H1 (cell line): ENCODE measurements around the gene ACSL3. TPM values are rescaled to one million over a fixed set of nuclear protein-coding genes. Genes with fewer than 3 reads are reported as not detected.

Experiments
- CTCF ChIA-PET: fragments of 300-600 bp; sonication (Branson Sonifier 250); formaldehyde crosslinking; loops from one replicate; lab custom pipeline; 2021; ENCODE audit not compliant: partially characterized antibody; lab: Charles Lee
- POLR2A ChIA-PET: fragments of 300-600 bp; sonication (Branson Sonifier 250); formaldehyde crosslinking; loops from one replicate; lab custom pipeline; 2021; ENCODE audit warnings: inconsistent platforms; ENCODE audit not compliant: partially characterized antibody; lab: Charles Lee
- DNase-seq, 2 experiments: peaks; one replicate each; pipeline versions ENCODE4 v3.0.0 to v3.0.0-alpha.2; 2010 to 2022; ENCODE audit warnings: low spot score in 2 of 2, low read depth in 1 of 2, mixed read lengths in 1 of 2
- FAIRE-seq: peaks from 2 replicates; lab custom pipeline; 2011; peaks lifted over from hg19 to GRCh38; lab: Jason Lieb, UNC
- H2AFZ ChIP-seq: 2 replicates; pipeline ENCODE4 v1.8.1; 2012; ENCODE audit warnings: low read length, inconsistent platforms
- H2AK5ac ChIP-seq: 2 replicates; pipeline ENCODE4 v1.6.1; 2013; ENCODE audit warnings: low read depth, low read length
- H2BK120ac ChIP-seq: replicated peaks from 2 replicates; pipeline ENCODE3; 2013; ENCODE audit warnings: low read depth, low read length, inconsistent platforms
- H2BK12ac ChIP-seq: 2 replicates; pipeline ENCODE4 v1.6.1; 2013; ENCODE audit warnings: low read depth, low read length
- H2BK15ac ChIP-seq: 2 replicates; pipeline ENCODE4 v1.6.1; 2013; ENCODE audit warnings: low read length
- H2BK20ac ChIP-seq: 2 replicates; pipeline ENCODE4 v1.6.1; 2013; ENCODE audit warnings: low read length
- H2BK5ac ChIP-seq: 2 replicates; pipeline ENCODE4 v1.6.1; 2013; ENCODE audit warnings: low read depth, low read length
- H3K14ac ChIP-seq: 2 replicates; pipeline ENCODE4 v1.6.1; 2013; ENCODE audit warnings: inconsistent platforms; ENCODE audit not compliant: insufficient read length
- H3K18ac ChIP-seq: 2 replicates; pipeline ENCODE4 v1.6.1; 2013; ENCODE audit warnings: low read length; ENCODE audit errors: extremely low read depth
- H3K23ac ChIP-seq: 2 replicates; pipeline ENCODE4 v1.6.1; 2013; ENCODE audit warnings: inconsistent platforms; ENCODE audit not compliant: insufficient read length
- H3K23me2 ChIP-seq: 2 replicates; pipeline ENCODE4 v1.6.1; 2013; ENCODE audit warnings: low read depth, low read length
- H3K27ac ChIP-seq: 2 replicates; pipeline ENCODE4 v1.6.1; 2011; ENCODE audit warnings: low read depth, low read length, inconsistent platforms
- H3K27me3 ChIP-seq, 4 experiments: replicated peaks in 1 of 4; 1 replicate in 1 of 4; 2 replicates in 3 of 4; pipeline versions ENCODE4 v1.6.1 to v1.8.1; 2011 to 2013; ENCODE audit warnings: low read length in 3 of 4, mild to moderate bottlenecking in 3 of 4, inconsistent platforms in 2 of 4, mixed read lengths in 2 of 4, moderate library complexity in 1 of 4; ENCODE audit not compliant: control insufficient read depth in 3 of 4, insufficient read depth in 3 of 4; ENCODE audit errors: extremely low read depth in 1 of 4
- H3K36me3 ChIP-seq, 4 experiments: 2 replicates each; pipeline versions ENCODE4 v1.6.1 to v1.8.1; 2011 to 2013; ENCODE audit warnings: mild to moderate bottlenecking in 4 of 4, low read length in 3 of 4, moderate library complexity in 2 of 4, control low read depth in 1 of 4, inconsistent platforms in 1 of 4; ENCODE audit not compliant: insufficient read depth in 4 of 4, control insufficient read depth in 2 of 4
- H3K4ac ChIP-seq: replicated peaks from 2 replicates; pipeline ENCODE3; 2013; ENCODE audit warnings: low read length, low read depth, mixed read lengths, inconsistent platforms; ENCODE audit not compliant: insufficient read length
- H3K4me1 ChIP-seq, 4 experiments: replicated peaks in 1 of 4; 1 replicate in 1 of 4; 2 replicates in 3 of 4; pipeline versions ENCODE4 v1.6.1 to v1.8.1; 2011 to 2013; ENCODE audit warnings: low read length in 3 of 4, inconsistent platforms in 2 of 4, mixed read lengths in 1 of 4; ENCODE audit not compliant: insufficient read depth in 4 of 4, control insufficient read depth in 3 of 4
- H3K4me2 ChIP-seq, 2 experiments: 2 replicates each; pipeline versions ENCODE4 v1.6.1 to v1.8.1; 2011 to 2013; ENCODE audit warnings: low read depth in 2 of 2, low read length in 2 of 2, control low read depth in 1 of 2, inconsistent platforms in 1 of 2, mild to moderate bottlenecking in 1 of 2; ENCODE audit not compliant: insufficient read depth in 1 of 2
- H3K4me3 ChIP-seq, 4 experiments: fragments of 200-600, 300-600 bp in 1 of 4; sonication (generic), shearing (Covaris generic), sonication (Bioruptor Twin) in 1 of 4; 2 replicates each; pipeline versions ENCODE4 v1.5.1 to v1.8.1; 2011 to 2016; ENCODE audit warnings: low read length in 4 of 4, low read depth in 3 of 4, control low read depth in 2 of 4, inconsistent platforms in 2 of 4, mild to moderate bottlenecking in 2 of 4, mixed read lengths in 1 of 4, moderate library complexity in 1 of 4; ENCODE audit not compliant: insufficient read depth in 2 of 4; ENCODE audit errors: extremely low read depth in 1 of 4
- H3K56ac ChIP-seq: replicated peaks from 2 replicates; pipeline ENCODE3; 2013; ENCODE audit warnings: low read depth, mild to moderate bottlenecking, mixed read lengths, low read length, inconsistent platforms; ENCODE audit not compliant: insufficient read length
- H3K79me1 ChIP-seq: 2 replicates; pipeline ENCODE4 v1.6.1; 2013; ENCODE audit warnings: low read depth, low read length, control low read depth
- H3K79me2 ChIP-seq, 2 experiments: 2 replicates each; pipeline versions ENCODE4 v1.6.1 to v1.8.1; 2012 to 2013; ENCODE audit warnings: low read length in 2 of 2, mild to moderate bottlenecking in 2 of 2, inconsistent platforms in 1 of 2; ENCODE audit not compliant: insufficient read depth in 2 of 2, control insufficient read depth in 1 of 2
- H3K9ac ChIP-seq, 4 experiments: replicated peaks in 1 of 4; 1 replicate in 1 of 4; 2 replicates in 3 of 4; pipeline versions ENCODE4 v1.6.1 to v1.8.1; 2011 to 2013; ENCODE audit warnings: low read depth in 3 of 4, low read length in 3 of 4, control low read depth in 2 of 4, mild to moderate bottlenecking in 2 of 4, moderate library complexity in 2 of 4, inconsistent platforms in 1 of 4; ENCODE audit errors: extremely low read depth in 1 of 4
- H3K9me3 ChIP-seq, 2 experiments: 2 replicates each; pipeline versions ENCODE4 v1.6.1 to v1.8.1; 2012 to 2013; ENCODE audit warnings: mild to moderate bottlenecking in 2 of 2, moderate library complexity in 2 of 2, control low read depth in 1 of 2, inconsistent platforms in 1 of 2, low read depth in 1 of 2, low read length in 1 of 2, mixed read lengths in 1 of 2; ENCODE audit not compliant: insufficient read depth in 2 of 2
- H4K20me1 ChIP-seq, 2 experiments: replicated peaks in 1 of 2; 2 replicates each; pipeline versions ENCODE3 to v1.8.1; 2011 to 2013; ENCODE audit warnings: inconsistent platforms in 2 of 2, low read length in 2 of 2, mild to moderate bottlenecking in 1 of 2; ENCODE audit not compliant: insufficient read depth in 2 of 2, control insufficient read depth in 1 of 2
- H4K5ac ChIP-seq: 2 replicates; pipeline ENCODE4 v1.6.1; 2013; ENCODE audit warnings: low read length, low read depth, mixed read lengths, inconsistent platforms; ENCODE audit not compliant: insufficient read length
- H4K8ac ChIP-seq: 2 replicates; pipeline ENCODE4 v1.8.0; 2013; ENCODE audit warnings: mild to moderate bottlenecking, moderate library complexity, low read length, inconsistent platforms; ENCODE audit not compliant: insufficient read depth; ENCODE audit errors: extremely low read depth
- H4K91ac ChIP-seq: replicated peaks from 2 replicates; pipeline ENCODE3; 2013; ENCODE audit warnings: low read length, mixed read lengths, inconsistent platforms; ENCODE audit not compliant: insufficient read length
- ASH2L ChIP-seq: fragments of 200-600, 300-600 bp; sonication (generic); IDR thresholded peaks from one replicate; pipeline ENCODE4 v1.7.1; 2017; ENCODE audit warnings: low read length
- BACH1 ChIP-seq: IDR thresholded peaks from 2 replicates; pipeline ENCODE4 v1.6.1; 2012; ENCODE audit warnings: low read length, improper control_type of control experiment
- CHD2 ChIP-seq: IDR thresholded peaks from 2 replicates; pipeline ENCODE4 v1.6.1; 2012; ENCODE audit warnings: low read length, improper control_type of control experiment
- MAX ChIP-seq: IDR thresholded peaks from 2 replicates; pipeline ENCODE4 v1.6.1; 2012; ENCODE audit warnings: inconsistent platforms
- RBBP5 ChIP-seq: IDR thresholded peaks from 2 replicates; pipeline ENCODE4 v1.7.1; 2012; ENCODE audit warnings: low read depth, mild to moderate bottlenecking, inconsistent platforms, low read length, moderate library complexity, borderline replicate concordance
- SIN3A ChIP-seq, 2 experiments: IDR thresholded peaks in 1 of 2; conservative IDR thresholded peaks in 1 of 2; 2 replicates each; pipeline ENCODE4 v1.6.1; 2011 to 2012; ENCODE audit warnings: low read length in 2 of 2, improper control_type of control experiment in 1 of 2, low read depth in 1 of 2, mild to moderate bottlenecking in 1 of 2
- SIRT6 ChIP-seq: IDR thresholded peaks from one replicate; pipeline ENCODE4 v1.7.1; 2012; ENCODE audit warnings: low read length, inconsistent platforms
- WGBS, 2 experiments: shearing (Covaris generic) in 1 of 2; methylation state at CpG; one replicate each; pipeline versions ENCODE4 v1.1.6 to v1.1.7; 2013 to 2015; ENCODE audit warnings: low lambda C conversion rate in 2 of 2, mixed read lengths in 2 of 2, inconsistent platforms in 1 of 2, low coverage in 1 of 2, missing lambda C conversion rate in 1 of 2; ENCODE audit not compliant: insufficient replicate concordance in 2 of 2, insufficient coverage in 1 of 2, insufficient read length in 1 of 2; ENCODE audit errors: extremely low coverage in 1 of 2, missing lambda C conversion rate in 1 of 2; 5-methylcytosine and 5-hydroxymethylcytosine counted together
- polyA plus RNA-seq, 7 experiments: library from polyadenylated mRNA; depleted of rRNA in 3 of 7; stranded (reverse) in 5 of 7; unstranded in 2 of 7; fragments of >200 nt in 5 of 7; fragments of 200-250 nt in 2 of 7; gene quantifications; 1 replicate in 5 of 7; 2 replicates in 1 of 7; 4 replicates in 1 of 7; pipeline versions ENCODE4 v1.2.1 to v1.2.3, GENCODE V29; 2011 to 2013; ENCODE audit warnings: missing spikeins in 2 of 7, mixed read lengths in 2 of 7
- total RNA-seq: library from RNA; stranded (reverse); fragmentation: NEBNext Ultra II Directional; extraction: Animal tissue kit (Norgen Biotek cat#: 25700); gene quantifications from 2 replicates; pipeline ENCODE4 v1.2.1, GENCODE V29; 2021
- TF ChIP-seq, protein P1 (sequence below), 3 experiments: IDR thresholded peaks; 1 replicate in 2 of 3; 2 replicates in 1 of 3; pipeline versions ENCODE4 v1.5.1 to v1.6.1; 2011; ENCODE audit warnings: low read length in 3 of 3, mild to moderate bottlenecking in 3 of 3, inconsistent platforms in 2 of 3, low read depth in 1 of 3, moderate library complexity in 1 of 3; ENCODE audit not compliant: insufficient read depth in 1 of 3; ENCODE audit errors: control extremely low read depth in 1 of 3

Gene ACSL3
- total and polyA plus RNA-seq, 2 of the 8 experiments (the other 6 are each of a cell fraction or from before 2014, with no cell fraction given), result 37.5 to 98.1 TPM

DNA sequence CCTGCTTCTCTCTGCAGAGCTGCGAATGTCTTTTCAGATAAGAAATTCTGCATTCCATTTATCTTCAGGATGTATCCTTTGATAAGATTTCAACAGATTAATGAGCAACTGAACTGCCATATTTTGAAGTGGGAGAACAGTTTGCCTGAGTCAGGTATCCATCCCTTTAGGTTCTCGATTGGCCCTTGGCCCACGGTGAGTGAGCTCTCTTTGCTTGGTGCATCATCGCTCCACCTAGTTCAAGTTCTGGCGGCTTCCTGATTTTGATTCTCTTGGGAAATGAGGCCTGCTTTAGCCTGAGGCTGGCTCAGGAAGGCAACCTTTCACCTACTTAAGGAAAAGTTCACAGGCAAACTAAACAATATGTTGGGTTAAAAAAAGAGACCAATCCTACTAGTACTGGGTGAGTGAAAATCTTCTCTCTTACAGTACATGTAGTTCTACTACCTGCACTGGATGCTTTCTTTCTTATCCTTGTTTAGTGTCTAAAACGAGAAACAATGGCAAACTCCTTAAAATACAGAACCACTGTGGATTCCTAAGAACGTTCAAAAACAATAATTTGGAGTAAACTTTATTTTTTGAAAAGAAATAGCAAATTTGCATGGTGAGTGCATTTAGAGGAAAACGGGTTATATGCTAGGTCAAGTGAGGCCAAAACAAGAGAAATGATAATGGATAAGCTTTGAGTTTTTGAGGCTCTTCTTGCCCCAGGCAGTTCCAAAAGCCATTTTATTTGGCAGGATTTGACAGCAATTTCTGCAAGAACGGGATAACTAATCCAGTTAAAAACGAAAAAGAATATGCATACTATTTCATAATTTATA, 837 bp upstream of the ACSL3 start:
- Histone ChIP-seq H3K4me3 (peak overlapping the region in 3 of 4 experiments; percentile 2 to 52 (median 15); a peak in 5 of 8 replicates), H3K23me2 (peaks cover 8% of the 10 kb centered on the region; the same call in 1 of the 2 replicates), H3K56ac (no peak overlapping the region), H3K9me3 (no peaks in the 10 kb centered on the region), H3K18ac (peak overlapping the region; percentile 71), H3K14ac (no peak overlapping the region), H2BK120ac (peak overlapping the region; percentile 93), H3K4ac (peak overlapping the region; percentile 32), H2BK15ac (no peak overlapping the region), H2AK5ac (no peak overlapping the region; the same call in 1 of the 2 replicates), H3K79me2 (peaks cover 29 to 41% of the 10 kb centered on the region in 2 experiments), H3K27me3 (no peaks in the 10 kb centered on the region), H2BK12ac (peak overlapping the region; percentile 80; the same call in 1 of the 2 replicates), H3K36me3 (no peaks in the 10 kb centered on the region), H3K27ac (no peak overlapping the region), H3K79me1 (peaks cover 3% of the 10 kb centered on the region; the same call in 1 of the 2 replicates), H3K4me1 (peaks cover 10 to 18% (median 14%) of the 10 kb centered on the region in 4 experiments; a peak in 6 of 7 replicates), H3K9ac (peak overlapping the region in 1 of 4 experiments; percentile 30; a peak in 1 of 7 replicates), H4K5ac (no peak overlapping the region), H2AFZ (peak overlapping the region; percentile 22), H3K4me2 (peak overlapping the region; percentile 59 to 62), H2BK20ac (peak overlapping the region; percentile 21; the same call in 1 of the 2 replicates), H2BK5ac (peak overlapping the region; percentile 71; the same call in 1 of the 2 replicates), H4K8ac (no peak overlapping the region), H3K23ac (no peak overlapping the region), H4K20me1 (peaks cover 14 to 29% of the 10 kb centered on the region in 2 experiments), H4K91ac (no peak overlapping the region)
- WGBS, 2 experiments, result 47% methylated on average over 10 of the region's 10 CpGs; no CpG with 5 or more reads in 1 of the 2 experiments
- FAIRE-seq (no peak), DNase-seq (no peak)
- POLR2A ChIA-PET, result interaction anchor here (0.8 to 1.3 kb wide), 5 partner anchors 11 to 151 kb away, joined by 3 to 7 read pairs (median 3); no protein-coding TSS in a partner anchor
- CTCF ChIA-PET, result interaction anchor here (0.7 to 2.0 kb wide), 7 partner anchors 10 to 641 kb away, joined by 3 to 5 read pairs (median 3); no protein-coding TSS in a partner anchor
- TF ChIP-seq, protein P1, sequence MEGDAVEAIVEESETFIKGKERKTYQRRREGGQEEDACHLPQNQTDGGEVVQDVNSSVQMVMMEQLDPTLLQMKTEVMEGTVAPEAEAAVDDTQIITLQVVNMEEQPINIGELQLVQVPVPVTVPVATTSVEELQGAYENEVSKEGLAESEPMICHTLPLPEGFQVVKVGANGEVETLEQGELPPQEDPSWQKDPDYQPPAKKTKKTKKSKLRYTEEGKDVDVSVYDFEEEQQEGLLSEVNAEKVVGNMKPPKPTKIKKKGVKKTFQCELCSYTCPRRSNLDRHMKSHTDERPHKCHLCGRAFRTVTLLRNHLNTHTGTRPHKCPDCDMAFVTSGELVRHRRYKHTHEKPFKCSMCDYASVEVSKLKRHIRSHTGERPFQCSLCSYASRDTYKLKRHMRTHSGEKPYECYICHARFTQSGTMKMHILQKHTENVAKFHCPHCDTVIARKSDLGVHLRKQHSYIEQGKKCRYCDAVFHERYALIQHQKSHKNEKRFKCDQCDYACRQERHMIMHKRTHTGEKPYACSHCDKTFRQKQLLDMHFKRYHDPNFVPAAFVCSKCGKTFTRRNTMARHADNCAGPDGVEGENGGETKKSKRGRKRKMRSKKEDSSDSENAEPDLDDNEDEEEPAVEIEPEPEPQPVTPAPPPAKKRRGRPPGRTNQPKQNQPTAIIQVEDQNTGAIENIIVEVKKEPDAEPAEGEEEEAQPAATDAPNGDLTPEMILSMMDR (IDR thresholded peaks at IDR 0.05; ENCODE audit: control extremely low read depth in 1 of 3, insufficient read depth in 1 of 3, low read depth in 1 of 3, low read length in 3 of 3), result no peak
- TF ChIP-seq RBBP5 (no peak), MAX (no peak), BACH1 (no peak), CHD2 (no peak), SIN3A (conservative IDR thresholded peaks at IDR 0.05 in 1 of 2, IDR thresholded peaks at IDR 0.05 in 1 of 2; ENCODE audit: low read depth in 1 of 2, low read length in 2 of 2) (no peak), ASH2L (no peak), SIRT6 (no peak)
